Panc1 (cell line): ENCODE measurements around the gene TRAPPC12. TPM values are rescaled to one million over a fixed set of nuclear protein-coding genes. Genes with fewer than 3 reads are reported as not detected.

Experiments used
- ATAC-seq: fragments of 200-7000 bp; cut with Tn5 transposase; 2 replicates; pipeline ENCODE4 v1.9.1; 2020; ENCODE audit warnings: mild to moderate bottlenecking, moderate library complexity
- BruUV-seq: library from RNA; stranded (reverse); fragments of 400-500 nt; replicated peaks from 2 replicates; lab custom pipeline; 2021; lab: Mats Ljungman, UMichigan
- CTCF ChIA-PET: fragments of 300-600 bp; sonication (Branson Sonifier 250); formaldehyde crosslinking; loops from one replicate; lab custom pipeline; 2022; ENCODE audit warnings: antibody characterized with exemption; lab: Charles Lee
- POLR2A ChIA-PET: fragments of 300-600 bp; sonication (Branson Sonifier 250); formaldehyde crosslinking; loops from one replicate; lab custom pipeline; 2022; ENCODE audit warnings: antibody characterized with exemption; lab: Charles Lee
- DNase-seq: peaks from one replicate; pipeline ENCODE4 v3.0.0-alpha.2; 2010; ENCODE audit warnings: low read depth, low spot score
- H3K27ac ChIP-seq: 2 replicates; pipeline ENCODE4 v1.5.1; 2011; ENCODE audit warnings: mild to moderate bottlenecking, low read length, inconsistent platforms
- H3K27me3 ChIP-seq: fragments of 200-500 bp; sonication (Bioruptor generic); 2 replicates; pipeline ENCODE4 v1.6.0; 2014; ENCODE audit warnings: low read length, inconsistent platforms; ENCODE audit not compliant: control insufficient read depth, insufficient read depth
- H3K36me3 ChIP-seq: fragments of 200-500 bp; sonication (Bioruptor generic); 2 replicates; pipeline ENCODE4 v1.5.1; 2014; ENCODE audit warnings: inconsistent platforms, mild to moderate bottlenecking, low read length, moderate library complexity; ENCODE audit not compliant: control insufficient read depth, insufficient read depth
- H3K4me1 ChIP-seq: 2 replicates; pipeline ENCODE4 v1.5.1; 2011; ENCODE audit warnings: inconsistent platforms, mild to moderate bottlenecking, low read length, moderate library complexity; ENCODE audit not compliant: control insufficient read depth, insufficient read depth
- H3K4me3 ChIP-seq, 2 experiments: 2 replicates each; pipeline ENCODE4 v1.5.1; 2011 to 2012; ENCODE audit warnings: low read depth in 2 of 2, low read length in 2 of 2, mild to moderate bottlenecking in 2 of 2, inconsistent platforms in 1 of 2, moderate library complexity in 1 of 2
- H3K9me3 ChIP-seq: fragments of 200-500 bp; sonication (Bioruptor generic); 2 replicates; pipeline ENCODE4 v1.5.1; 2014; ENCODE audit warnings: low read depth, mild to moderate bottlenecking, inconsistent platforms, low read length, moderate library complexity; ENCODE audit not compliant: control insufficient read depth, insufficient read depth
- POLR2AphosphoS5 ChIP-seq: IDR thresholded peaks from 2 replicates; pipeline ENCODE4 v1.6.1; 2012; ENCODE audit warnings: mild to moderate bottlenecking, low read depth, low read length, moderate library complexity
- SIN3A ChIP-seq: IDR thresholded peaks from 2 replicates; pipeline ENCODE4 v1.6.1; 2012; ENCODE audit warnings: low read depth, mild to moderate bottlenecking, low read length, moderate library complexity, borderline replicate concordance; ENCODE audit not compliant: insufficient read depth
- TCF7L2 ChIP-seq: IDR thresholded peaks from 2 replicates; pipeline ENCODE4 v1.6.1; 2011; ENCODE audit warnings: mild to moderate bottlenecking, low read depth, low read length, inconsistent platforms
- in situ Hi-C: cut with HindIII; loops from 2 replicates; pipeline ENCODE4 v1.10.0; 2016; ENCODE audit warnings: low sequenced_read_pairs, low pct_unique_long_range_greater_than_20kb
- intact Hi-C: fragments of 100-400 bp; cut with micrococcal nuclease; formaldehyde crosslinking; loops from one replicate; pipeline ENCODE4 v1.10.0; 2022; ENCODE audit not compliant: unreplicated experiment
- total RNA-seq: library from RNA; stranded (reverse); gene quantifications from one replicate; pipeline ENCODE4 v1.2.1, GENCODE V29; 2021; ENCODE audit not compliant: unreplicated experiment
- TF ChIP-seq, protein P1 (sequence below): fragments of 450-650 bp; IDR thresholded peaks from 2 replicates; pipeline ENCODE4 v1.5.1; 2017; ENCODE audit warnings: mild to moderate bottlenecking
- TF ChIP-seq, protein P2 (sequence below), 2 experiments: IDR thresholded peaks; 2 replicates each; pipeline ENCODE4 v1.6.1; 2011 to 2012; ENCODE audit warnings: low read depth in 2 of 2, control low read depth in 1 of 2, low read length in 1 of 2, mild to moderate bottlenecking in 1 of 2, moderate library complexity in 1 of 2; ENCODE audit not compliant: insufficient read depth in 1 of 2

Gene TRAPPC12
- total RNA-seq, 1 experiment from 2014 or later = 78.7 TPM

DNA sequence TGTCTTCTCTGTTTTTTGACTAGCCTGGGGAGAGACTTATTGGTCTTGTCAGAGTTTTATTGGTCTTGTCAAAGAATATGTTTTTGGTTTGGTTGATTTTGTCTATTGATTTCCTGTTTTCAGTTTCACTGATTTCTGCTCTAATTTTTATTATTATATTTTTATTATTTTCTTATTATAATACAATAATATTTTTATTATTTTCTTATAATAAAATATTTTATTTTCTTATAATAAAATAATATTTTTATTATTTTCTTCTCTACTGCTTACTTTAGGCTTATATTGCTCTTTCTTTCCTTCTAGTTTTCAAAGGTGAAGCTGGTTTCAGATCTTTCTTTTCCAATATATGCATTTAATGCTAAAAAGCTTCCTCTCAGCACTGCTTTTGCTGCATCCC, 62.0 kb downstream of the TRAPPC12 start:
- Histone ChIP-seq H3K4me1 (no peaks in the 10 kb centered on the region), H3K27ac (no peak overlapping the region), H3K36me3 (no peaks in the 10 kb centered on the region), H3K4me3 (no peak overlapping the region), H3K27me3 (no peaks in the 10 kb centered on the region), H3K9me3 (no peaks in the 10 kb centered on the region)
- BruUV-seq = no TSS peak
- ATAC-seq (no peak), DNase-seq (no peak)
- in situ Hi-C loops (no loop called here), intact Hi-C loops (no loop called here)
- TF ChIP-seq, protein P1, sequence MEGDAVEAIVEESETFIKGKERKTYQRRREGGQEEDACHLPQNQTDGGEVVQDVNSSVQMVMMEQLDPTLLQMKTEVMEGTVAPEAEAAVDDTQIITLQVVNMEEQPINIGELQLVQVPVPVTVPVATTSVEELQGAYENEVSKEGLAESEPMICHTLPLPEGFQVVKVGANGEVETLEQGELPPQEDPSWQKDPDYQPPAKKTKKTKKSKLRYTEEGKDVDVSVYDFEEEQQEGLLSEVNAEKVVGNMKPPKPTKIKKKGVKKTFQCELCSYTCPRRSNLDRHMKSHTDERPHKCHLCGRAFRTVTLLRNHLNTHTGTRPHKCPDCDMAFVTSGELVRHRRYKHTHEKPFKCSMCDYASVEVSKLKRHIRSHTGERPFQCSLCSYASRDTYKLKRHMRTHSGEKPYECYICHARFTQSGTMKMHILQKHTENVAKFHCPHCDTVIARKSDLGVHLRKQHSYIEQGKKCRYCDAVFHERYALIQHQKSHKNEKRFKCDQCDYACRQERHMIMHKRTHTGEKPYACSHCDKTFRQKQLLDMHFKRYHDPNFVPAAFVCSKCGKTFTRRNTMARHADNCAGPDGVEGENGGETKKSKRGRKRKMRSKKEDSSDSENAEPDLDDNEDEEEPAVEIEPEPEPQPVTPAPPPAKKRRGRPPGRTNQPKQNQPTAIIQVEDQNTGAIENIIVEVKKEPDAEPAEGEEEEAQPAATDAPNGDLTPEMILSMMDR = no peak
- TF ChIP-seq, protein P2, sequence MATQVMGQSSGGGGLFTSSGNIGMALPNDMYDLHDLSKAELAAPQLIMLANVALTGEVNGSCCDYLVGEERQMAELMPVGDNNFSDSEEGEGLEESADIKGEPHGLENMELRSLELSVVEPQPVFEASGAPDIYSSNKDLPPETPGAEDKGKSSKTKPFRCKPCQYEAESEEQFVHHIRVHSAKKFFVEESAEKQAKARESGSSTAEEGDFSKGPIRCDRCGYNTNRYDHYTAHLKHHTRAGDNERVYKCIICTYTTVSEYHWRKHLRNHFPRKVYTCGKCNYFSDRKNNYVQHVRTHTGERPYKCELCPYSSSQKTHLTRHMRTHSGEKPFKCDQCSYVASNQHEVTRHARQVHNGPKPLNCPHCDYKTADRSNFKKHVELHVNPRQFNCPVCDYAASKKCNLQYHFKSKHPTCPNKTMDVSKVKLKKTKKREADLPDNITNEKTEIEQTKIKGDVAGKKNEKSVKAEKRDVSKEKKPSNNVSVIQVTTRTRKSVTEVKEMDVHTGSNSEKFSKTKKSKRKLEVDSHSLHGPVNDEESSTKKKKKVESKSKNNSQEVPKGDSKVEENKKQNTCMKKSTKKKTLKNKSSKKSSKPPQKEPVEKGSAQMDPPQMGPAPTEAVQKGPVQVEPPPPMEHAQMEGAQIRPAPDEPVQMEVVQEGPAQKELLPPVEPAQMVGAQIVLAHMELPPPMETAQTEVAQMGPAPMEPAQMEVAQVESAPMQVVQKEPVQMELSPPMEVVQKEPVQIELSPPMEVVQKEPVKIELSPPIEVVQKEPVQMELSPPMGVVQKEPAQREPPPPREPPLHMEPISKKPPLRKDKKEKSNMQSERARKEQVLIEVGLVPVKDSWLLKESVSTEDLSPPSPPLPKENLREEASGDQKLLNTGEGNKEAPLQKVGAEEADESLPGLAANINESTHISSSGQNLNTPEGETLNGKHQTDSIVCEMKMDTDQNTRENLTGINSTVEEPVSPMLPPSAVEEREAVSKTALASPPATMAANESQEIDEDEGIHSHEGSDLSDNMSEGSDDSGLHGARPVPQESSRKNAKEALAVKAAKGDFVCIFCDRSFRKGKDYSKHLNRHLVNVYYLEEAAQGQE (IDR thresholded peaks at IDR 0.05; ENCODE audit: insufficient read depth in 1 of 2, low read depth in 2 of 2, low read length in 1 of 2) = no peak
- no peak for TF ChIP-seq TCF7L2
- no peak for TF ChIP-seq POLR2AphosphoS5
- TF ChIP-seq SIN3A = no peak
- ChIA-PET POLR2A (no interaction called here), CTCF (interaction anchor here (1.0 kb wide), 1 partner anchor 21 kb away, joined by 3 read pairs; no protein-coding TSS in a partner anchor)

DNA sequence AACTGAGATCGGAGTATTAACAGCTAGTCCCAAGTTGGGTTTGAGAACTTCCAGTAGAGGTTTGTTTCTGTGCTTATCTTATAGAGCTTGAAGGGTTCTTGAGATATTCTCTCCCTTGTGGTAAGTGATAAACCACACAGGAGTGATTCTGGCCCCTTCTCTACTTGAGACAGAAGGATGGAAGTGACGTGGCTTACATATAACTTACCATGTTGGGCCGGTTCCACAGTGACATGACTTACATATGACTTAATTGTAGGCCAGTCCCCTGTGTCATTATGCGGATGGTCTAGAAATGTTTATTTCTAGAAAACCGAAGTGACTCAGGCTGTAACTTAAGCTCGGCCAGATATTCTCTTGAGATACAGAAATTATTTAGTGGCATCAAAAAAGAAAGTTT, 62.7 kb downstream of the TRAPPC12 start:
- intact Hi-C loops = no loop called here
- BruUV-seq = no TSS peak
- POLR2A ChIA-PET = no interaction called here
- TF ChIP-seq, protein P2 (IDR thresholded peaks at IDR 0.05; ENCODE audit: insufficient read depth in 1 of 2, low read depth in 2 of 2, low read length in 1 of 2) = no peak
- no peak for TF ChIP-seq TCF7L2
- TF ChIP-seq SIN3A = no peak
- TF ChIP-seq, protein P1 = no peak
- no peak for TF ChIP-seq POLR2AphosphoS5
- in situ Hi-C loops = no loop called here
- H3K9me3 ChIP-seq = no peaks in the 10 kb centered on the region
- CTCF ChIA-PET = interaction anchor here (1.0 kb wide), 1 partner anchor 20 kb away, joined by 3 read pairs; no protein-coding TSS in a partner anchor
- no peak overlapping the region for H3K27ac ChIP-seq
- no peaks in the 10 kb centered on the region for H3K4me1 ChIP-seq
- DNase-seq (no peak), ATAC-seq (no peak)
- no peaks in the 10 kb centered on the region for H3K36me3 ChIP-seq
- H3K27me3 ChIP-seq = no peaks in the 10 kb centered on the region
- H3K4me3 ChIP-seq = no peak overlapping the region
